ENCODE measurements around the gene SLC2A9. TPM values are rescaled to one million over a fixed set of nuclear protein-coding genes. Genes with fewer than 3 reads are reported as not detected.

The SLC2A9 gene
- total and polyA plus RNA-seq, 2 of the 8 experiments (the other 6 are each of a cell fraction or from before 2014, with no cell fraction given): 0.20 to 0.26 TPM

- H3K79me2 ChIP-seq (ENCODE audit: control insufficient read depth in 1 of 2, insufficient read depth in 2 of 2, low read length in 2 of 2): no peaks in the 10 kb centered on the region
- TF ChIP-seq ZNF274 (IDR thresholded peaks at IDR 0.05; ENCODE audit: borderline replicate concordance, extremely low read depth, low read length) (no peak), RNF2 (IDR thresholded peaks at IDR 0.05; ENCODE audit: borderline replicate concordance, low read depth, low read length, missing control alignments, poor library complexity, severe bottlenecking) (no peak), FOSL1 (IDR thresholded peaks at IDR 0.05; ENCODE audit: insufficient read depth, low read depth, low read length) (no peak), MAX (IDR thresholded peaks at IDR 0.05) (no peak), CEBPB (IDR thresholded peaks at IDR 0.05; ENCODE audit: low read depth, low read length) (no peak), SP2 (IDR thresholded peaks at IDR 0.05; ENCODE audit: low read length) (no peak), GTF2F1 (IDR thresholded peaks at IDR 0.05; ENCODE audit: borderline replicate concordance, low read depth, low read length) (no peak)
- TF ChIP-seq, protein P1, sequence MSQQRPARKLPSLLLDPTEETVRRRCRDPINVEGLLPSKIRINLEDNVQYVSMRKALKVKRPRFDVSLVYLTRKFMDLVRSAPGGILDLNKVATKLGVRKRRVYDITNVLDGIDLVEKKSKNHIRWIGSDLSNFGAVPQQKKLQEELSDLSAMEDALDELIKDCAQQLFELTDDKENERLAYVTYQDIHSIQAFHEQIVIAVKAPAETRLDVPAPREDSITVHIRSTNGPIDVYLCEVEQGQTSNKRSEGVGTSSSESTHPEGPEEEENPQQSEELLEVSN (IDR thresholded peaks at IDR 0.05): no peak
Observed at GRCh38 chr4:9969526-9970398, 51.5 kb downstream of the SLC2A9 start.

More at GRCh38 chr4:9969526-9970398, 51.5 kb downstream of the SLC2A9 start:
- DNase-seq (ENCODE audit: low read depth in 1 of 2, low spot score in 2 of 2) (no peak), FAIRE-seq (no peak)
- 93% methylated on average over 7 of the region's 7 CpGs; no CpG with 5 or more reads in 1 of the 2 experiments for WGBS, 2 experiments (ENCODE audit: extremely low coverage in 1 of 2, insufficient coverage in 1 of 2, insufficient read length in 1 of 2, insufficient replicate concordance in 2 of 2, low coverage in 1 of 2, low lambda C conversion rate in 2 of 2, missing lambda C conversion rate in 1 of 2)
- Histone ChIP-seq H2BK120ac (replicated peaks; ENCODE audit: low read depth, low read length) (no peak overlapping the region), H3K23ac (ENCODE audit: insufficient read length) (no peak overlapping the region), H2AK5ac (ENCODE audit: low read depth, low read length) (0 out of 2 replicates have a peak overlapping the region, but pooled peaks have one; percentile 13), H3K18ac (ENCODE audit: extremely low read depth, low read length) (no peak overlapping the region), H3K23me2 (ENCODE audit: low read depth, low read length) (no peaks in the 10 kb centered on the region), H3K4me2 (ENCODE audit: insufficient read depth in 1 of 2, low read depth in 2 of 2, low read length in 2 of 2) (no peak overlapping the region), H3K79me1 (ENCODE audit: low read depth, low read length) (no peaks in the 10 kb centered on the region), H3K4ac (replicated peaks; ENCODE audit: insufficient read length, low read depth, low read length) (no peak overlapping the region), H3K4me3 (ENCODE audit: extremely low read depth in 1 of 4, insufficient read depth in 2 of 4, low read depth in 3 of 4, low read length in 4 of 4) (no peak overlapping the region), H3K9me3 (ENCODE audit: insufficient read depth in 2 of 2, low read depth in 1 of 2, low read length in 1 of 2) (no peaks in the 10 kb centered on the region), H4K91ac (replicated peaks; ENCODE audit: insufficient read length, low read length) (no peak overlapping the region), H2BK20ac (ENCODE audit: low read length) (no peak overlapping the region), H3K14ac (ENCODE audit: insufficient read length) (no peak overlapping the region), H4K20me1 (replicated peaks in 1 of 2; ENCODE audit: control insufficient read depth in 1 of 2, insufficient read depth in 2 of 2, low read length in 2 of 2) (no peaks in the 10 kb centered on the region), H2BK15ac (ENCODE audit: low read length) (no peak overlapping the region), H2AFZ (ENCODE audit: low read length) (no peak overlapping the region), H2BK12ac (ENCODE audit: low read depth, low read length) (no peak overlapping the region), H2BK5ac (ENCODE audit: low read depth, low read length) (no peak overlapping the region), H3K4me1 (replicated peaks in 1 of 4; ENCODE audit: control insufficient read depth in 3 of 4, insufficient read depth in 4 of 4, low read length in 3 of 4) (no peaks in the 10 kb centered on the region), H3K27ac (ENCODE audit: low read depth, low read length) (no peak overlapping the region), H4K8ac (ENCODE audit: extremely low read depth, insufficient read depth, low read length) (no peak overlapping the region), H3K9ac (replicated peaks in 1 of 4; ENCODE audit: extremely low read depth in 1 of 4, low read depth in 3 of 4, low read length in 3 of 4) (no peak overlapping the region), H4K5ac (ENCODE audit: insufficient read length, low read depth, low read length) (no peak overlapping the region), H3K56ac (replicated peaks; ENCODE audit: insufficient read length, low read depth, low read length) (no peak overlapping the region), H3K27me3 (replicated peaks in 1 of 4; ENCODE audit: control insufficient read depth in 3 of 4, extremely low read depth in 1 of 4, insufficient read depth in 3 of 4, low read length in 3 of 4) (no peaks in the 10 kb centered on the region), H3K36me3 (ENCODE audit: control insufficient read depth in 2 of 4, insufficient read depth in 4 of 4, low read length in 3 of 4) (no peaks in the 10 kb centered on the region)
- POLR2A ChIA-PET (ENCODE audit: partially characterized antibody): no interaction called here
- CTCF ChIA-PET (ENCODE audit: partially characterized antibody): no interaction called here
